ENCODE measurements around the gene UBALD1.
A peak's percentile ranks its signal among the peaks of the same experiment; 100 is the strongest.

The UBALD1 gene

GRCh38 chr16:4614571-4615383, at the start of gene UBALD1:
Gene UBALD1 (minus strand): TSS chr16:4614888. CDS start chr16:4614797, 91 bp downstream.
- peaks cover 11% of the 10 kb centered on the region; the same call in 1 of the 2 replicates for H3K79me2 ChIP-seq (ENCODE audit: insufficient read depth, low read length)
- peak within 1 kb of the TSS; percentile 66 for H3K4me2 ChIP-seq (ENCODE audit: low read depth, low read length, poor library complexity, severe bottlenecking)
- TF ChIP-seq, protein P1, sequence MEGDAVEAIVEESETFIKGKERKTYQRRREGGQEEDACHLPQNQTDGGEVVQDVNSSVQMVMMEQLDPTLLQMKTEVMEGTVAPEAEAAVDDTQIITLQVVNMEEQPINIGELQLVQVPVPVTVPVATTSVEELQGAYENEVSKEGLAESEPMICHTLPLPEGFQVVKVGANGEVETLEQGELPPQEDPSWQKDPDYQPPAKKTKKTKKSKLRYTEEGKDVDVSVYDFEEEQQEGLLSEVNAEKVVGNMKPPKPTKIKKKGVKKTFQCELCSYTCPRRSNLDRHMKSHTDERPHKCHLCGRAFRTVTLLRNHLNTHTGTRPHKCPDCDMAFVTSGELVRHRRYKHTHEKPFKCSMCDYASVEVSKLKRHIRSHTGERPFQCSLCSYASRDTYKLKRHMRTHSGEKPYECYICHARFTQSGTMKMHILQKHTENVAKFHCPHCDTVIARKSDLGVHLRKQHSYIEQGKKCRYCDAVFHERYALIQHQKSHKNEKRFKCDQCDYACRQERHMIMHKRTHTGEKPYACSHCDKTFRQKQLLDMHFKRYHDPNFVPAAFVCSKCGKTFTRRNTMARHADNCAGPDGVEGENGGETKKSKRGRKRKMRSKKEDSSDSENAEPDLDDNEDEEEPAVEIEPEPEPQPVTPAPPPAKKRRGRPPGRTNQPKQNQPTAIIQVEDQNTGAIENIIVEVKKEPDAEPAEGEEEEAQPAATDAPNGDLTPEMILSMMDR (IDR thresholded peaks at IDR 0.05; ENCODE audit: insufficient read depth, low read length, poor library complexity, severe bottlenecking) = no peak
- TF ChIP-seq EZH2phosphoT487 (conservative IDR thresholded peaks at IDR 0.05; ENCODE audit: low read length) = no peak
- H3K27me3 ChIP-seq (ENCODE audit: low read length) = no peaks in the 10 kb centered on the region
- H3F3A ChIP-seq (ENCODE audit: insufficient read depth) = 0 out of 2 replicates have a peak, but pooled peaks cover 4% of the 10 kb centered on the region
- peak within 1 kb of the TSS; percentile 71 for H3K27ac ChIP-seq (ENCODE audit: low read depth, low read length)
- H4K20me1 ChIP-seq (ENCODE audit: low read depth, low read length) = no peaks in the 10 kb centered on the region
- H3K9ac ChIP-seq (ENCODE audit: low read length) = peak within 1 kb of the TSS; percentile 72
- peak within 1 kb of the TSS; percentile 94 for H3K4me3 ChIP-seq (ENCODE audit: insufficient read depth, low read length, poor library complexity, severe bottlenecking)
- H3K9me3 ChIP-seq (ENCODE audit: insufficient read depth, low read length) = no peaks in the 10 kb centered on the region
- no peaks in the 10 kb centered on the region for H3K9me2 ChIP-seq (replicated peaks; ENCODE audit: insufficient read depth, low read length)
- H2AFZ ChIP-seq (ENCODE audit: low read depth, low read length, severe bottlenecking) = peak within 1 kb of the TSS; percentile 80
- no peaks in the 10 kb centered on the region for H3K36me3 ChIP-seq (ENCODE audit: low read length)

DNA sequence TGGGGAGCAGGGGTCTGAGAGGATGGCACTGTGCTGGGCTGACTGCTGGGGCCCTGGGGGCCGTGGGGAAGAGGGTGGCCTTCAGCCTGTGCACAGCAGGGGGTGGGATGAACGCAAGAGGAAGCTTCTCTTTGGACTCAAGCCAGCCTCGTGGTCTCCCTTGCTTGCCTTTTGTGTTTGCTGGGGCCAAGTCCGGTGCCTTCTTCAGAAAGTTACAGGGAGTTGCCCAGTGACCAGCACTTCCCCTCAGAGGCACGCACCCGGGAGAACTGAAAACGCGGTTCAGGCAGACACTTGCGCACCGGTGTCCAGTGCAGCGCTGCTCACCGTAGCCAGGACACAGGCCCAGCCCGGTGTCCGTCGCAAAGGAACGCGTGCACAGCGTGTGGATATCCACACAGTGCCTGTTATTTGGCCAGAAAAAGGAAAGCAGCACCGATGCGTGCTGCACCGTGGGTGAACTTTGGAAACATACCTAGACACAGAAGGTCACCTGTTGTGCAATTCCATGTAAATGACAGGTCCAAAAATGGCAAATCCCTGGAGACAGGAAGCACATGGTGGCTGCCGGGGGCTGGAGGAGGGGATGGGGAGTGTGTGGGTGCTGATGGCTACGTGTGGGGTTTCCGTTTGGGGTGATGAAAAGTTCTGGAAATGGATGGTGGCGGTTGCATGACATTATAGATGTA, 49.2 kb upstream of the UBALD1 start:
- no peak overlapping the region for H3K4me3 ChIP-seq (ENCODE audit: insufficient read depth, low read length, poor library complexity, severe bottlenecking)

DNA sequence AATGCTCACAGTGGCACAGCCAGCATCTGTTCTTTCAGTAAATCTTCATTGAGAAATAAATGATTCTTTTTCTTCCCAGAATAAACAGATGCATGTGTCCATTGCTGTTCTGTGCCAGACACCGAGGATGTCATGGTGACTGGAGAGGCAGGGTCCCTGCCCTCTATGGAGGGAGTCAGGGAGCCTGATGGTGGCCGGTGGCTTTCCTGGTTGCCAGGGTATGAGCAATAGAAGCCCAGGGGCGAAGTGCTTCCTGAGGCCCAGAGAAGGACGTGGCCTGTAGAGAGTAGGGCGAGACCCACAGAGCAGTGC, 48.7 kb upstream of the UBALD1 start:
- no peaks in the 10 kb centered on the region for H3K36me3 ChIP-seq (ENCODE audit: low read length)
- no peaks in the 10 kb centered on the region for H3K9me3 ChIP-seq (ENCODE audit: insufficient read depth, low read length)
- no peaks in the 10 kb centered on the region for H3K9me2 ChIP-seq (replicated peaks; ENCODE audit: insufficient read depth, low read length)
- H3K4me2 ChIP-seq (ENCODE audit: low read depth, low read length, poor library complexity, severe bottlenecking) = no peak overlapping the region
- no peaks in the 10 kb centered on the region for H4K20me1 ChIP-seq (ENCODE audit: low read depth, low read length)
- no peaks in the 10 kb centered on the region for H3K27me3 ChIP-seq (ENCODE audit: low read length)
- no peaks in the 10 kb centered on the region for H3K79me2 ChIP-seq (ENCODE audit: insufficient read depth, low read length)
- no peak overlapping the region for H3K4me3 ChIP-seq (ENCODE audit: insufficient read depth, low read length, poor library complexity, severe bottlenecking)
- no peak overlapping the region for H2AFZ ChIP-seq (ENCODE audit: low read depth, low read length, severe bottlenecking)
- H3K27ac ChIP-seq (ENCODE audit: low read depth, low read length) = no peak overlapping the region
- no peak overlapping the region for H3K9ac ChIP-seq (ENCODE audit: low read length)
- TF ChIP-seq, protein P1 (IDR thresholded peaks at IDR 0.05; ENCODE audit: insufficient read depth, low read length, poor library complexity, severe bottlenecking) = no peak
- no peak for TF ChIP-seq EZH2phosphoT487 (conservative IDR thresholded peaks at IDR 0.05; ENCODE audit: low read length)
- H3F3A ChIP-seq (ENCODE audit: insufficient read depth) = no peaks in the 10 kb centered on the region

More for the DNA sequence above, 49.2 kb upstream of the UBALD1 start:
- Histone ChIP-seq H2AFZ (ENCODE audit: low read depth, low read length, severe bottlenecking) (no peak overlapping the region), H3K9ac (ENCODE audit: low read length) (no peak overlapping the region), H3K36me3 (ENCODE audit: low read length) (peaks cover 3% of the 10 kb centered on the region; the same call in 1 of the 2 replicates), H3K27me3 (ENCODE audit: low read length) (no peaks in the 10 kb centered on the region), H3K79me2 (ENCODE audit: insufficient read depth, low read length) (no peaks in the 10 kb centered on the region), H3K27ac (ENCODE audit: low read depth, low read length) (no peak overlapping the region), H3K9me3 (ENCODE audit: insufficient read depth, low read length) (no peaks in the 10 kb centered on the region), H3K4me2 (ENCODE audit: low read depth, low read length, poor library complexity, severe bottlenecking) (no peak overlapping the region), H3F3A (ENCODE audit: insufficient read depth) (no peaks in the 10 kb centered on the region), H3K9me2 (replicated peaks; ENCODE audit: insufficient read depth, low read length) (no peaks in the 10 kb centered on the region), H4K20me1 (ENCODE audit: low read depth, low read length) (no peaks in the 10 kb centered on the region)
- no peak for TF ChIP-seq EZH2phosphoT487 (conservative IDR thresholded peaks at IDR 0.05; ENCODE audit: low read length)
- TF ChIP-seq, protein P1 (IDR thresholded peaks at IDR 0.05; ENCODE audit: insufficient read depth, low read length, poor library complexity, severe bottlenecking) = no peak

Data from SU-DHL-6 (cell line).